Psoas muscle (tissue), 8 donors: Measurements from ENCODE around the gene FNDC3B. TPM values are rescaled to one million over a fixed set of nuclear protein-coding genes. Genes with fewer than 3 reads are reported as not detected.
"Not testable (repeated sequence)": the region's sequence is repeated elsewhere in the genome, so short reads cannot be mapped to it uniquely, and the experiment has no call there.

Experiments used
- ATAC-seq, 4 donors: fragments of 200-7000 bp; cut with Tn5 transposase; one replicate each; pipeline ENCODE4 v1.9.1; 2020; ENCODE audit warnings: moderate library complexity in 3 of 4, mild to moderate bottlenecking in 2 of 4
- DNase-seq, 2 donors: peaks; one replicate each; pipeline ENCODE4 v3.0.0-alpha.2; 2020
- H3K27ac ChIP-seq: fragments of 200-600 bp; one replicate; pipeline ENCODE4 v1.8.0; 2022
- H3K27me3 ChIP-seq, 3 donors: fragments of 200-600 bp in 1 of 3; one replicate each; pipeline versions ENCODE4 v1.6.1 to v1.8.0; 2013 to 2022; ENCODE audit warnings: low read length in 2 of 3, mild to moderate bottlenecking in 2 of 3, moderate library complexity in 1 of 3; ENCODE audit not compliant: insufficient read depth in 3 of 3
- H3K36me3 ChIP-seq, 2 donors: fragments of 200-600 bp in 1 of 2; one replicate each; pipeline versions ENCODE4 v1.6.1 to v1.8.0; 2013 to 2022; ENCODE audit warnings: low read depth in 1 of 2, mild to moderate bottlenecking in 1 of 2, moderate library complexity in 1 of 2; ENCODE audit not compliant: insufficient read depth in 1 of 2
- H3K4me1 ChIP-seq: fragments of 200-600 bp; one replicate; pipeline ENCODE4 v1.8.0; 2022
- H3K4me3 ChIP-seq: fragments of 200-600 bp; one replicate; pipeline ENCODE4 v1.8.0; 2022; ENCODE audit warnings: mild to moderate bottlenecking
- H3K9me3 ChIP-seq: fragments of 200-600 bp; one replicate; pipeline ENCODE4 v1.8.0; 2022
- CTCF ChIP-seq: fragments of 200-600 bp; IDR thresholded peaks from one replicate; pipeline ENCODE4 v1.8.0; 2022; ENCODE audit warnings: antibody characterized with exemption
- WGBS, 3 donors: extraction: QIAGEN DNeasy Blood & Tissue Kit; methylation state at CpG; one replicate each; pipeline versions ENCODE4 v1.1.6 to v1.1.7; 2013; 5-methylcytosine and 5-hydroxymethylcytosine counted together
- intact Hi-C, 2 donors: fragments of 100-400 bp; cut with DNase I; formaldehyde crosslinking; loops; one replicate each; pipeline versions ENCODE4 v1.11.0 to v1.14.2; 2022
- polyA plus RNA-seq, 3 donors: library from polyadenylated mRNA; stranded (reverse); fragments of 200-250 nt; gene quantifications; one replicate each; pipeline ENCODE4 v1.2.3, GENCODE V29; 2013
- total RNA-seq, 4 donors: library from RNA; stranded (reverse); fragmentation: NEBNext Ultra II Directional in 2 of 4; extraction: Animal tissue kit (Norgen Biotek cat#: 25700) in 2 of 4; gene quantifications; one replicate each; pipeline versions ENCODE4 v1.2.1 to v1.2.4, GENCODE V29; 2021 to 2023
- donor health status: healthy with polysubstance abuse.
- donor health status: DM: no; HTN: no; CAD: no; lungs with moderate emphysema.
- donor health status: Bipolar disorder and iron deficiency.
- donor health status: healthy.
- donor health status: DM: yes; HTN: yes; CAD: no.
- donor health status: DM: no; HTN: no; CAD: no.
- donor health status: DM: no; HTN: no; CAD: no.
- donor health status: DM: yes; HTN: yes; CAD: no.

Gene FNDC3B
- total and polyA plus RNA-seq, 7 donors = 12.4 to 133 (median 50.8) TPM

GRCh38 chr3:172241405-172241804 is 202.0 kb downstream of the FNDC3B start:
- Histone ChIP-seq H3K9me3 (peaks cover 7% of the 10 kb centered on the region), H3K27ac (no peak overlapping the region), H3K4me1 (peaks cover 17% of the 10 kb centered on the region), H3K27me3 (no peaks in the 10 kb centered on the region), H3K4me3 (no peak overlapping the region), H3K36me3 (no peaks in the 10 kb centered on the region)
- WGBS, 3 donors = 91 to 100% (median 92%) methylated on average over 1 of the region's 1 CpG
- no peak for DNase-seq
- intact Hi-C loops = no loop called here
- no peak for ATAC-seq
- TF ChIP-seq CTCF = no peak

DNA sequence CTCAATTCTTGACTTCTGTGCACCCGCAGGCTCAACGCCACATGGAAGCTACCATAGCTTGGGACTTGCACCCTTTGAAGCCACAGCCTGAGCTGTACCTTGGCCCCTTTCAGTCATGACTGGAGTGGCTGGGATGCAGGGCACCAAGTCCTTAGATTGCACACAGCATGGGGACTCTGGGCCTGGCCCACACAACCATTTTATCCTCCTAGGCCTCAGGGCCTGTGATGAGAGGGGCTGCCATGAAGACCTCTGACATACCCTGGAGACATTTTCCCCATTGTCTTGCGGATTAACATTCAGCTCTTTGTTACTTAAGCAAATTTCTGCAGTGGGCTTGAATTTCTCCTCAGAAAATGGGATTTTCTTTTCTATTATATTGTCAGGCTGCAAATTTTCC is 203.1 kb downstream of the FNDC3B start:
- DNase-seq, H3K27ac ChIP-seq, ATAC-seq, H3K27me3 ChIP-seq, H3K9me3 ChIP-seq, H3K4me3 ChIP-seq, intact Hi-C loops, H3K36me3 ChIP-seq: not testable (repeated sequence)
- peaks cover 21% of the 10 kb centered on the region for H3K4me1 ChIP-seq
- 94 to 98% (median 98%) methylated on average over 3 of the region's 3 CpGs for WGBS, 3 donors

- 76 to 81% (median 79%) methylated on average over 3 of the region's 3 CpGs for WGBS, 3 donors
- DNase-seq, intact Hi-C loops: not testable (repeated sequence)
Observed at GRCh38 chr3:172243376-172243775, 204.0 kb downstream of the FNDC3B start.

DNA sequence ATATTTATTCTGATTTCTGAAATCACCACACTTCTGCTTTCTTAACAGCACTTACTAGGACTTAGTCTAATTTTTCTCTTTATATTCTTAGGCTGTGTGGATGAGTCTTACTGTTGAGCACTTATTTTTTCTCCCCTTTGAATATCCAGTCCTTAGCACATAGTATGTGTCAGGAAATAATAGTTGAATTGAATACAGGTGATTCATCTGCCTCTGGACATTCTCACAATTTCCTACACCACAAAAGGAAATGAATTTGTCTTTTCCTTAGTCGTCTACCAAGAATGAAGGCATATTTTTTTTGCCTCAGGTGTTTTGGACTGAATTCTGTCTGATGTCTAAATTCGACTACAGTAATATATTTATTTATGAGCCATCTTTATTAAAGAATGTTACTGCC is 204.6 kb downstream of the FNDC3B start:
- TF ChIP-seq CTCF = no peak
- H3K4me1 ChIP-seq = peaks cover 21% of the 10 kb centered on the region
- H3K9me3 ChIP-seq = peaks cover 7% of the 10 kb centered on the region
- DNase-seq (no peak), ATAC-seq (peak in 1 of 4 donors; percentile 53)
- no peak overlapping the region for H3K4me3 ChIP-seq
- no peaks in the 10 kb centered on the region for H3K27me3 ChIP-seq
- 76 to 78% (median 77%) methylated on average over 2 of the region's 2 CpGs for WGBS, 3 donors
- no peak overlapping the region for H3K27ac ChIP-seq
- intact Hi-C loops = no loop called here
- peaks cover 5 to 11% of the 10 kb centered on the region in 2 donors for H3K36me3 ChIP-seq

More at GRCh38 chr3:172243376-172243775, 204.0 kb downstream of the FNDC3B start:
- not testable (repeated sequence) for H3K27me3 ChIP-seq, ATAC-seq, H3K27ac ChIP-seq, H3K9me3 ChIP-seq, H3K4me3 ChIP-seq
- peaks cover 5 to 11% of the 10 kb centered on the region in 2 donors for H3K36me3 ChIP-seq
- H3K4me1 ChIP-seq = peaks cover 21% of the 10 kb centered on the region

DNA sequence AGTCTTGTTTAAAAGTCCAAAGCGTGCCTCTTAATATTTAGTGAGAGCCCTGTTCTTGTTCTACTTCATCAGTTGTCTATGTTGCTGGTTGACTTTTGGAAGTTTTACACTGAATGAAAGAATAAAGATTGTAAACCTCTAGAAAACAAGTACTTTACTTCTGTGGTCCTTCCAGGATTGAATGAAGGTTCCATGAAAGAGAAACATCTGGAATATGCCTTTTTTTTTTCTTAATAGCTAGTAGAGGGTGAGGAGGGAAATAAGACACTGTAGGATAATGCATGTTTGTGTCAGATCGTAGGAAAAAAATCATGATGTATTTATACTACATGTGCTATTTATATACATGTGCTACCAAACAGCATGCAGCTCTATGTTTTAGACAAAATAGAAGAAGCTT is 205.9 kb downstream of the FNDC3B start:
- H3K9me3 ChIP-seq = peaks cover 7% of the 10 kb centered on the region
- peaks cover 21% of the 10 kb centered on the region for H3K4me1 ChIP-seq
- WGBS, 3 donors = 62 to 70% (median 63%) methylated on average over 2 of the region's 2 CpGs
- peaks cover 5 to 11% of the 10 kb centered on the region in 2 donors for H3K36me3 ChIP-seq
- DNase-seq (no peak), ATAC-seq (peak in 1 of 4 donors; percentile 13)
- intact Hi-C loops = no loop called here
- no peak overlapping the region for H3K27ac ChIP-seq
- H3K4me3 ChIP-seq = no peak overlapping the region
- TF ChIP-seq CTCF = no peak
- no peaks in the 10 kb centered on the region for H3K27me3 ChIP-seq
